ENCODE measurements around the gene HSPA8.
"Not testable (repeated sequence)": the region's sequence is repeated elsewhere in the genome, so short reads cannot be mapped to it uniquely, and the experiment has no call there.

The HSPA8 gene

GRCh38 chr11:123061403-123062157 is at the start of gene HSPA8:
Gene HSPA8, minus strand, starts transcription at chr11:123062136. Its CDS starts 812 bp downstream, at chr11:123061324.
- in situ Hi-C loops (cut with MboI; ENCODE audit: low sequenced_read_pairs), result no loop called here

- in situ Hi-C loops (cut with MboI; ENCODE audit: low sequenced_read_pairs), result no loop called here
Measured at GRCh38 chr11:123111465-123111864, 49.5 kb upstream of the HSPA8 start.

GRCh38 chr11:123110397-123110796 is 48.5 kb upstream of the HSPA8 start:
- in situ Hi-C loops (cut with MboI; ENCODE audit: low sequenced_read_pairs), result no loop called here

GRCh38 chr11:123107945-123108495 is 46.1 kb upstream of the HSPA8 start:
- in situ Hi-C loops (cut with MboI; ENCODE audit: low sequenced_read_pairs), result no loop called here

- in situ Hi-C loops (cut with MboI; ENCODE audit: low sequenced_read_pairs), result no loop called here
Measured at GRCh38 chr11:123104697-123105096, 42.8 kb upstream of the HSPA8 start.

GRCh38 chr11:123103326-123103980 is 41.5 kb upstream of the HSPA8 start:
- in situ Hi-C loops (cut with MboI; ENCODE audit: low sequenced_read_pairs), result no loop called here

- in situ Hi-C loops (cut with MboI; ENCODE audit: low sequenced_read_pairs), result no loop called here
Measured at GRCh38 chr11:123100379-123101085, 38.6 kb upstream of the HSPA8 start.

- in situ Hi-C loops (cut with MboI; ENCODE audit: low sequenced_read_pairs), result no loop called here
Measured at GRCh38 chr11:123098990-123099389, 37.1 kb upstream of the HSPA8 start.

- in situ Hi-C loops (cut with MboI; ENCODE audit: low sequenced_read_pairs), result no loop called here
Measured at GRCh38 chr11:123093739-123094138, 31.8 kb upstream of the HSPA8 start.

GRCh38 chr11:123091506-123091905 is 29.6 kb upstream of the HSPA8 start:
- in situ Hi-C loops (cut with MboI; ENCODE audit: low sequenced_read_pairs), result no loop called here

GRCh38 chr11:123090168-123090567 is 28.2 kb upstream of the HSPA8 start:
- in situ Hi-C loops (cut with MboI; ENCODE audit: low sequenced_read_pairs), result not testable (repeated sequence)

- in situ Hi-C loops (cut with MboI; ENCODE audit: low sequenced_read_pairs), result not testable (repeated sequence)
Measured at GRCh38 chr11:123088896-123089295, 27.0 kb upstream of the HSPA8 start.

- in situ Hi-C loops (cut with MboI; ENCODE audit: low sequenced_read_pairs), result not testable (repeated sequence)
Measured at GRCh38 chr11:123087657-123088056, 25.7 kb upstream of the HSPA8 start.

- in situ Hi-C loops (cut with MboI; ENCODE audit: low sequenced_read_pairs), result no loop called here
Measured at GRCh38 chr11:123086305-123086704, 24.4 kb upstream of the HSPA8 start.

- in situ Hi-C loops (cut with MboI; ENCODE audit: low sequenced_read_pairs), result no loop called here
Measured at GRCh38 chr11:123085497-123085896, 23.6 kb upstream of the HSPA8 start.

GRCh38 chr11:123084454-123084853 is 22.5 kb upstream of the HSPA8 start:
- in situ Hi-C loops (cut with MboI; ENCODE audit: low sequenced_read_pairs), result no loop called here

GRCh38 chr11:123083623-123084029 is 21.7 kb upstream of the HSPA8 start:
- in situ Hi-C loops (cut with MboI; ENCODE audit: low sequenced_read_pairs), result no loop called here

- in situ Hi-C loops (cut with MboI; ENCODE audit: low sequenced_read_pairs), result no loop called here
Measured at GRCh38 chr11:123082977-123083376, 21.0 kb upstream of the HSPA8 start.

- in situ Hi-C loops (cut with MboI; ENCODE audit: low sequenced_read_pairs), result no loop called here
Measured at GRCh38 chr11:123080015-123080414, 18.1 kb upstream of the HSPA8 start.

- in situ Hi-C loops (cut with MboI; ENCODE audit: low sequenced_read_pairs), result no loop called here
Measured at GRCh38 chr11:123076484-123076883, 14.5 kb upstream of the HSPA8 start.

GRCh38 chr11:123073343-123074057 is 11.6 kb upstream of the HSPA8 start:
- in situ Hi-C loops (cut with MboI; ENCODE audit: low sequenced_read_pairs), result no loop called here

All from HL-60/S4 treated with retinoic acid at 250 ng/mL for 4 days and 3 days (cell line).